ENCODE results near the gene PTPA.
"Not testable (repeated sequence)": the region's sequence is repeated elsewhere in the genome, so short reads cannot be mapped to it uniquely, and the experiment has no call there.

PTPA gene

GRCh38 chr9:129126749-129127618 lies 15.8 kb downstream of the PTPA start:
- Histone ChIP-seq H3K79me2 (ENCODE audit: low read length) (no peaks in the 10 kb centered on the region), H3K9ac (ENCODE audit: low read length) (no peak overlapping the region), H3K27me3 (ENCODE audit: low read depth, low read length) (no peaks in the 10 kb centered on the region), H3K27ac (ENCODE audit: low read length) (no peak overlapping the region), H3K4me1 (ENCODE audit: low read length) (peaks cover 10% of the 10 kb centered on the region), H3K4me2 (ENCODE audit: low read length) (no peak overlapping the region), H3K9me3 (ENCODE audit: insufficient read depth, low read length) (no peaks in the 10 kb centered on the region), H4K20me1 (ENCODE audit: insufficient read depth, low read length) (peaks cover 16% of the 10 kb centered on the region; the same call in 1 of the 2 replicates), H3K4me3 (ENCODE audit: low read length) (no peak overlapping the region), H3K36me3 (replicated peaks; ENCODE audit: low read depth, low read length) (peaks cover 30% of the 10 kb centered on the region), H2AFZ (ENCODE audit: low read depth, low read length) (no peak overlapping the region)
- TF ChIP-seq CTCF (IDR thresholded peaks at IDR 0.05; ENCODE audit: low read depth, low read length) = no peak

- Histone ChIP-seq H3K4me1 (ENCODE audit: low read length) (peaks cover 10% of the 10 kb centered on the region), H3K9ac (ENCODE audit: low read length) (no peak overlapping the region), H4K20me1 (ENCODE audit: insufficient read depth, low read length) (peaks cover 16% of the 10 kb centered on the region; the same call in 1 of the 2 replicates), H3K9me3 (ENCODE audit: insufficient read depth, low read length) (no peaks in the 10 kb centered on the region), H3K4me3 (ENCODE audit: low read length) (no peak overlapping the region), H3K27ac (ENCODE audit: low read length) (no peak overlapping the region), H3K36me3 (replicated peaks; ENCODE audit: low read depth, low read length) (peaks cover 26% of the 10 kb centered on the region), H2AFZ (ENCODE audit: low read depth, low read length) (no peak overlapping the region), H3K79me2 (ENCODE audit: low read length) (no peaks in the 10 kb centered on the region), H3K27me3 (ENCODE audit: low read depth, low read length) (no peaks in the 10 kb centered on the region), H3K4me2 (ENCODE audit: low read length) (no peak overlapping the region)
- TF ChIP-seq CTCF (IDR thresholded peaks at IDR 0.05; ENCODE audit: low read depth, low read length) (no peak), EZH2phosphoT487 (IDR thresholded peaks at IDR 0.05; ENCODE audit: low read depth) (no peak)
These were observed 17.5 kb downstream of the PTPA start for GRCh38 chr9:129128689-129129088.

DNA sequence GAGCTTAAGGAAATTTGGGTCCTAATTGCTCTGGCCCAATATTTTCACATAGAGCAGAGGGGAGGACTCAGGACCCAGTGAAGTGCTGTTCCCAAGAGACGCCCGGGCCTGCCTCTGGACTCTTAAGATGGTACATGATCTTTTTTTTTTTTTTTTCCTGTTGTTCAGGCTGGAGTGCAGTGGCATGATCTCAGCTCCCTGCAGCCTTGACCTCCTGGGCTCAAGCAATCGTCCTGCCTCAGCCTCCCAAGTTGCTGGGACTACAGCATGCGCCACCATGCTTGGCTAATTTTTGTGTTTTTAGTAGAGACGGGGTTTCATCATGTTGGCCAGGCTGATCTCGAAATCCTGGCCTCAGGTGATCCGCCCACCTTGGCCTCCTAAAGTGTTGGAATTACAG lies 19.1 kb downstream of the PTPA start:
- H2AFZ ChIP-seq (ENCODE audit: low read depth, low read length); H3K79me2 ChIP-seq (ENCODE audit: low read length); H3K9me3 ChIP-seq (ENCODE audit: insufficient read depth, low read length); H3K27ac ChIP-seq (ENCODE audit: low read length); H3K4me3 ChIP-seq (ENCODE audit: low read length); H3K4me2 ChIP-seq (ENCODE audit: low read length); H3K27me3 ChIP-seq (ENCODE audit: low read depth, low read length); H3K9ac ChIP-seq (ENCODE audit: low read length): not testable (repeated sequence)
- Histone ChIP-seq H3K36me3 (replicated peaks; ENCODE audit: low read depth, low read length) (peaks cover 29% of the 10 kb centered on the region), H4K20me1 (ENCODE audit: insufficient read depth, low read length) (peaks cover 11% of the 10 kb centered on the region; the same call in 1 of the 2 replicates), H3K4me1 (ENCODE audit: low read length) (peaks cover 10% of the 10 kb centered on the region)

GRCh38 chr9:129130791-129131190 lies 19.6 kb downstream of the PTPA start:
- H3K27me3 ChIP-seq (ENCODE audit: low read depth, low read length) = no peaks in the 10 kb centered on the region
- peaks cover 30% of the 10 kb centered on the region for H3K36me3 ChIP-seq (replicated peaks; ENCODE audit: low read depth, low read length)
- TF ChIP-seq CTCF (IDR thresholded peaks at IDR 0.05; ENCODE audit: low read depth, low read length) = no peak
- no peak for TF ChIP-seq EZH2phosphoT487 (IDR thresholded peaks at IDR 0.05; ENCODE audit: low read depth)
- peak overlapping the region; percentile 37; the same call in 1 of the 2 replicates for H3K27ac ChIP-seq (ENCODE audit: low read length)
- H3K4me3 ChIP-seq (ENCODE audit: low read length) = no peak overlapping the region
- no peaks in the 10 kb centered on the region for H3K79me2 ChIP-seq (ENCODE audit: low read length)
- H3K4me2 ChIP-seq (ENCODE audit: low read length) = no peak overlapping the region
- H2AFZ ChIP-seq (ENCODE audit: low read depth, low read length) = no peak overlapping the region
- H4K20me1 ChIP-seq (ENCODE audit: insufficient read depth, low read length) = peaks cover 11% of the 10 kb centered on the region; the same call in 1 of the 2 replicates
- no peaks in the 10 kb centered on the region for H3K9me3 ChIP-seq (ENCODE audit: insufficient read depth, low read length)
- H3K4me1 ChIP-seq (ENCODE audit: low read length) = peaks cover 10% of the 10 kb centered on the region
- no peak overlapping the region for H3K9ac ChIP-seq (ENCODE audit: low read length)
